HG03135 (cell line): ENCODE measurements around the gene ACO1.
"Not testable (repeated sequence)": the region's sequence is repeated elsewhere in the genome, so short reads cannot be mapped to it uniquely, and the experiment has no call there.

Experiments
- ATAC-seq: cut with Tn5 transposase; IDR thresholded peaks from one replicate; pipeline ENCODE4 v1.9.1; 2021; ENCODE audit warnings: mild to moderate bottlenecking, moderate library complexity; ENCODE audit not compliant: unreplicated experiment

The ACO1 gene

DNA sequence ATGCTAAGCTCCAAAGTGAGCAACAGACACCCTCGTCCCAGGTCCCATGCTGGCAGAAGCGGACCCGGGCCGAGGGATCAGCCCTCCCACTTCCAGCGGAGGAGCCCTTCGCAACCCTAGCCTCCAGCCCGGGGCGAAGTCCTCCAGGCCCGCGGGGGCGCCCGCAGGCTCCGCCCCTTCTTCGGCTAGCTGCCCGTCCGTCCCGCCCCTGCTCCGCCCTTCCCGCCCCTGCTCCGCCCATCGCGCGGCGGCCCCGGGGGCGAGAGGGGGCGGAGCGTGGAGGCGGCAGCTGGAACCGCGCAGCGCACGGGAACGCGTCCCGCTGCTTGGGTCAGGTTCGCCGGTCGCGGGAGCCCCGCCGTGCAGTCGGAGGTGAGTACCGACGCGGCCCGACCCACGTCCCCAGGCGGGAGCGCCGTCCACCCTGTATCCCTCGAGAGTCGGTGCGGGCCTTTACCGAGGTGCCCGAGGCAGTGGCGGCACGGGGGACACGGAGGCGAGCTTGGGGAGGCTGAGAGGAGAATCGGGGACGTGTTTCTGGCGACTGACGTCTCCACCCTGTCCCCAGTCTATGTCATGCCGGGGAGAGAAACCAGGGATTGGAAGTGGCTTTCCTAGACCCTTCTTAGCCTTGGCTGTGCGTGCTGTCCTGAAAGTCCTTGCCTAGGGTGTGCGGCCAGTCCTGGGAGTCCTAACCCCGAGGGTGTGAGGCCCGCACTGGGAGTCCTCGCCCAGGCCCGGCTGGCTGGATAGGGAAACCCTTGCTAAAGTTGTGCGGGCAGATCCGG, at the start of gene ACO1:
ACO1 (plus strand) TSS at position 280 of the 788 bp plus-strand sequence. CDS start 20,864 bp downstream, outside the sequence.
- peak; percentile 97 for ATAC-seq

DNA sequence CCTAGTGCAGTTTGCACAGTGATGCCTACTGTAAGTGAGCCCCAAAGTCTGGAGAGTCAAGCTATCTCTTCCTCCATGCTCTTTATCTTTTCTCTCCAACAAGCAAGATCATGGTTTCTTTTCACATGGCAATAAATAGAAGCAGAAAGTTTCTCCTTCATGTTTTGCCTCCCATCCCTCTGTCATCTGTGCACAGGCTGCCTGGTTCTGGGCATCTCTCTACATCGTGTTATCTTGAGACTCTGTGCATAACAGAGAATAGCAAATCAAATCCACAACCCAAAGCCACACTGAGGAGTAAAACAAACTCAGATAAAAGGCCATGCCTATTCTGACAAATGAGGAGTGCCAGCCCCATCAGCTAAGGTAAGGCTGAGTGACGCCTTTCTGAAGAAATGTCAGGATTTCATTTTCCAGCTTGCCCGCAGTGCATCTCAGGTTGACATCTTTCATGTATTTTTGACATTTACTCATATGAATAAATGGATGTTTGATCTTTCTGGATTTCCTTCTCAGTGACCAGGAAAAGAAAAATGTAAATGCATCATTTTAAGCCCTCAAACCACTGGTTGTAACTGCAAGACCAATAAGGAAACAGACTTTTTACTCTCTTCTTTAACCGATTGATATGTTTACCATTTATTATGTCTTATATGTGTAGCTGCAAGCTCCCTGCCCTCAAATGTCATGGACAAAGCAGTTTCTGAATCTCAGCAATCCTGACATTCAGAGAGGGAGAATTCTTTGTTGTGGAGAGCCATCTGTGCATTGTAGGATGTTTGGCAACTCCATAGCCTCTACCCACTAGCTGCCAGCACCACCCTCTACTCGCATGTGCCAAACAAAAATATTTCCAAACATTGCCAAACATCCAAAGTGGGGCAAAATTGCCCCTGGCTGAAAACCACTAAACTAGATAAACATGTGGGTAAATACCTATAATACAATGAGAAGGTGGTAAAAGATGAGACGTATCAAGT, 49.2 kb upstream of the ACO1 start:
- no peak for ATAC-seq

DNA sequence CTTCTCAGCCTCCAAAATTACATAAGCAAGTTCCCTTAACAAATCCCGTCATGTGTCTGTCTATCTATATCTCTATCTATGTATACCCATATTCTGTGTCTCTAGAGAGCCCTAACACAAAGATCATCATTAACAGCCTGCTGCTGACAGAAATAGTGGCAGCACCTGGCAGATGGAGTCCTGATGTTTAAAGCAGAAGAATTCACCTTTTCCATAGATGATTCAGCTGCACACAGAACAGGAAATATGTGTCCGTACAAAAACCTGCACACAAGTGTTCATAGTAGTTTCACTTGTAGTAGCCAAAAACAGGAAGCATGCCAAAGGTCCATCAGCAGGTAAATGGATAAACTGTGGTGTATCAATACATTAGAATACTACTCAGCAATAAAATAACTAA, 45.0 kb upstream of the ACO1 start:
- peak; percentile 87 for ATAC-seq

DNA sequence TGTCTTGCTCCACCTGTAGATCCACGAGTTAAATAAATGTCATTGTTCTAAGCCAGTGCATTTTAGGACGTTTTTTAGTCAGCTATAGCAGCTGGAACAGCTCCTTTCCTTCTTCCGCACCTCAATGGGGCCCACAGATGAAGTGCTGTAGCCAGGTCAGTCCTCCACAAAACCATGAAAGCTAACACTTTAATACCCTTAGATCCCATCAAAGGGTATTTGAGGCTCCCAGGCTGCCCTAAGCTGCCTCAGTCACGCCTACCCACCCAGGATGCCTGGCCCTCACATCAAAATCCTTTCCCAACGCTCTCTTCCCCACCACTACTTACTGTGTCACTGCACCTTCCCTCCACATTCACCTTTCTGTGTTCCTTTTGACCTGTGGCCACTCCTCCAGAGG, 44.1 kb upstream of the ACO1 start:
- no peak for ATAC-seq

DNA sequence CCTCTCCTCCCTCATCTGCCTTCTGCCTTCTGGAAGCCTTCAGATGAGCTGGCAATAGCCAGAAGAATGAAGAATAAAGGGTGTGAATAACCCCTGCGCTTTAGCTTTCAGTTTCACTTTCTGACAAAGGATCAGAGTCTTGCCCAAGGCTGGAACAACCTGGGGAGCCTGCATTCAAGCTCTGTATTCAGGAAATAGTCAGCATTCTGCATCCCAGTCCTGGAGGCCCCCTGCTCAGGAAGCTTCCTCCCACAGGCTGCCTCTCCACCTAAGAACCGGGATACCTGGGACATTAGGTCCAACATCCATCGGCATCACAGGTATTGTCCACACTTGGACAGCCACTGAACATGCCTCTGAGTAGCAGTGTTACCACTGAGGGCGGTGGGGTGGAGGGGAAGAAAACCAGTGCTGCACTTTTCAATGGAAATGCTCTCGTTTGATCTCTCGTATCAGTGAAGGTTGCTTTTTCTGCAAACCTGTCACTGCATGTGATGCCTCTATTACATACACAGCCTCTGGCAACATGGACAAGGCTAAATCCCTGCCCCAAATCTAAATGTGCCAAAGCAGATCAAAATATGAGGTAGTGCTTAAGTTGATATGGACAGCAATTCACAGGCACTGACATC, 39.8 kb upstream of the ACO1 start:
- peak; percentile 50 for ATAC-seq

DNA sequence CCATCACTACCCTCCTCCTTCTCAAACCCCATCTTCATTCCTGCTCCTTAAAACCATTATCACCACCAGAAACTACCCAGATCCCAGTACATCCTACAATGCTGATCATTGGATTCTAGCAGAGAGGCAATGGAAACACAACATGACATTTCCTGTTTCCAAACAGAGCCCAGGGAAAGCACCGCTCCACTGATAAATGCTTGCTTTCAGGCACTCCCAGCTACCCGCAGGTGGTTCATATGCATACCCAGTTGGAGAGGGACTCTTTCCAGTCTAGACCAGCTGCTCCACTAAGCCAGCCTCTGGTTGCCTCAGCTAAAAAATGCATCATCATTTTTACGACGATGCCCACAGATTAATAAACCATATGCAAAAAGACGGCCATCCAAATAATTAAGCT, 39.2 kb upstream of the ACO1 start:
- no peak for ATAC-seq

- no peak for ATAC-seq
These were observed 36.9 kb upstream of the ACO1 start for GRCh38 chr9:32347571-32347970.

DNA sequence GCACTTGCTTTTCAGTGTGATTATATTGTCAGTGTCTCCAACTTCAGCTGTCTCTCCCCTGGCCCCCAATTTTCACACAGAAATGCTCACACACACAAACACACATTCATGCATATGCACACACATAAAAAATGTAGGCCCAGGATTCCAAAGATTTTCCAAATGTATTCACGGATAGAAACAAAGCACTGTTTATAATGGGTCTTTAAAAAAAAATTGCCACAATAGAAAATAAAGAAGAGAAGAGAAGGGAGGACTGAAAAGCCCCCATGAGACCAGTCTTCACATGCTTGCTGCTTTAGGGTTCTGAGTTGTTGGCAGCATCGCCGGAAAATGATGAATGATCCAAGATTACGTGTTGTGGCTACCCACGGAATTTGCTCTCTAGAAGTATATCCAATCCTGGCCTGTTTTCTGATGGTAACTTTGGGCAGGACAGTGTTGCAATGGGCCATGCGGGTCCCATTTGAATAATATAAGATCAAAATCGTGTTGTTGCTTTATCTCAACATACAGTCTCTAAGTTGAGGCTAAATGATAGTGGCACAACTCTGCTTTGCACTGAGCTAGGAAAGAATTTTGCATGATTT, 36.2 kb upstream of the ACO1 start:
- ATAC-seq = no peak

DNA sequence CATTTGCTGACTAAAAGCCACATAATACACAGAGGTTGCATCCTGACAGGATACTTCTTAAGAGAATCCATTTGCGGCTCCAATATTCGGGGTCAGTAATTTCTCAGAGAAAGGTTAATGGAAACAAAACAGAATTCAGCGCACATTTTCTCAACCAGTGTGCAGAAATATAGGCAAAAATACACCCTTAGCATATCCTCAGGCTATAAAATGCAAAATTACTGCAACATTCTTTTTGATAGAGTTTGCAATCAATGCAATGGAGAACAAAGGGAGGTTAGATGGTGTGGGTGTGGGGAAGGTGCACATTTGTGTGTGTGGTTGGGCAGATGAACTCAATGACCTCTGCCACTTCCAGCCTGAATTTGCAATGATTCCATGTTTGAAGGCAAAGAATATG, 35.4 kb upstream of the ACO1 start:
- no peak for ATAC-seq

DNA sequence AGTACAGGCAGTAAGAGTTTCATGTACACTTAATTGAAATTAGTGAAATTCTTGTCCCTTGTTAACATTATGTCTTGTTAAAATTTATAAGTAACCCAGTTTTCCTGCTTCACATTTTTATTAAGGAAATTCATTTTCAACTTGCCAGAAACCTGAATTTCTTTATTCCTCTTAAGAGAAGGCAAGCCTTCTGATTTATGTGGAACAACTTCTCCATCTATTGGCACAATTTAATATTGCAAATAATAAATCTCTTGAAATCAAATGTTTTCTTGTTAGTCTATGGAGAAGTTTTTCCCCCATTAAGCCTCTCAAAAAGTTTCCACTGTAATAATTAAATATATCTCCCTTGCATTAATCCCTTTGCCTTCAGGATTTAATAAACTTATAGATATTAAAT, 33.8 kb upstream of the ACO1 start:
- no peak for ATAC-seq

- ATAC-seq = no peak
These were observed 32.6 kb upstream of the ACO1 start for GRCh38 chr9:32351845-32352244.

DNA sequence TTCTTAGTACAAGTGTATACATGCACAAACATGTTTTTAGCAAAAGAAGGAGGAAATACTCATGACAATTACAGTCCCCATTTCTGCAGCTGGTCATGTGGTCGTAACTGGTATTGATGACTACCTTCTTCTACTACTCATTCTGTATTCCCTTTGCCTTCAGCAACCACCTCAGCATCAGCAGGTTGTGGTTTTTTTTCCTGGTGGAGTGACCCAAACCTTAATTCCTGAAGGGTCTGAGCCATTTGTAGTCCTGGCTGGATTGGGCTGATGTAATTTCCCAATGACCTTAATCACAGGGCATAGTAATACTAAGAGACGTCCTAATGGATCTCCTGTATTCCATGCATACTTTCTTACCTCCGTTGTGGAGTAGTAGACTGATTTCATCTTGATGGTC, 31.0 kb upstream of the ACO1 start:
- not testable (repeated sequence) for ATAC-seq

DNA sequence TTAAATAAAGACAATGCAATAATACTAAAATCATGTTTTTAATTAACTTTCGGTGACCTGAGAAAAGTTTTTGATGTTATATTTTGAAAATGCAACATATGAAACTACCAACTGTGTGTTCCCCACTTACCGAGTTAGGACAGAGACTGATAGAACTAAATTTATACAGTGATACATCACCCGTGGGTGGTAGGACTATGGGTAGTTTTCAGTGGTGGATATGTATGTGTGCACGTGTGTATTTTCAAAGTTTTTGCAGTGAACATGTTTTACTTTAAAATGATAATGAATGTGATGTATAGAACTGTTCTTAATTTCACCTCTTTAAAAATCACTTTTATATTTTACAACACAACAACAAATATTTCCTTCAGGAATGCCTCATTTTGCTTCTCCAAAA, 25.0 kb upstream of the ACO1 start:
- no peak for ATAC-seq

DNA sequence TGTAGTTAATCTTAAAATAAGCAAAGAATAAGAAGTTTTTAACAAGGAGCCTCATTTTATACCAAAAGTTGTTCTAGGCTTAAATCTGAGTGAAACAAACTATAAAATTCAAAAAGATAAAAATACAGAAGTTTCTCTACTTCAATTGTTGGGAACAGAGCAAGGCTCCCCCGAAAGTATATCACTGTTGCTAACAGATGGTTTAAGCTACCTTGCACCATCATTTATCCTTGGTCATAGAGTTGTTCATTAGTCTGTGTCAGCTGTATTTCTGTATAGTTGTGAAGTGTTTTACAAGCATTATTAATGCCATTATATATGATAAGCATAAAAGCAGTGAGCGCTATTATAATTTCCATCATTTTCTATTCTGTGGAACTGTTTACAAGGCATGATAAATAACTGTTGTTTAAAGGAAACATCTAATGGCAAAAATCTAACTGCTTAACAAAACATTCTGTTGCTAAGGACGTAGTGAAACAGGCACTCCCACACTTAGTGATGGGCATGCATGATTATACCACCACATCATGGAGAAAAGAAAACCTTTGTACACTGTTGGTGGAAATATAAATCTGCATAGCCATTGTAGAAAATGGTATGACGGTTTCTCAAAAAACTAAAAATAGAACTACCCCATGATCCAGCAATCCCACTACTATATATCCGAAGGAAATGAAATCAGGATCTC, 23.3 kb upstream of the ACO1 start:
- ATAC-seq = no peak

- ATAC-seq = no peak
These were observed 13.2 kb upstream of the ACO1 start for GRCh38 chr9:32371279-32371678.

DNA sequence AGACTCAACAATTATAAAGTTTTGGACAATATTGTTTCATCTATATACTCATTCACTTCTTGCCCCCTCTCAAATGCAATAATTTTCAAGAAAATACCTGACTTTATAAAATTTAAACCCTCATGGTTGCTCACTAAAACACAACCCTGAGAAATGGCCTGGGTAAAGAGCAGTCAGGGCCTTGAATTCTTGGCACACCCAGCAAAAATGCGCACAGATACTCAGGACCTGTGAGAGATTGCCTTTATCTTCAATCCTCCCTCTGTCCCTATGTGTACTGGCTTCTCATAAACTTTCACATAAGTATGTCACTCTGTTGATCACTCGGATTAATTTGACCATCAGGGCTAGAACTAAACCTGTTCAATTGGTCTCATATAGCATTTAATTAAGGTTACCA, 12.8 kb upstream of the ACO1 start:
- ATAC-seq = no peak

DNA sequence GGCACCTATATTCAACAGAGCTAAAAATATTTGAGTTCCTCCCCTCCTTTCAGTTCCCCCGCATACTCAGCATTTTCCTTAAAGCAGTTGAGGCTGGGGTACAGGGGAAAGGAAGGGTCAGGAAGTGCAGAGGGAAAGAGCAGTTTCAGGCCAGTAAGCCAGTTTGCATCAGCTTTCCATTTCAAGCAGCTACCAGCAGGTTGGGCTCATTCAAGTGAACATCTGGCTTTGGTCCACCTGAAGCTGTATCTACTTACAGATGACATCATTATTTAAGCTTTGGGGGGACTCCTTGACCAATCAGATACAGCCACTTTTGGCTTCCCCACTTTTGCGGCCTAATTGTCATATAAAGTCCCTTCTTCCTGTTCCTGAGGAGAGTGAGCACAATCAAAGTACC, 8.2 kb upstream of the ACO1 start:
- ATAC-seq = no peak

GRCh38 chr9:32378496-32378895, 5.9 kb upstream of the ACO1 start:
- ATAC-seq = peak; percentile 81

- peak; percentile 77 for ATAC-seq
These were observed 5.3 kb upstream of the ACO1 start for GRCh38 chr9:32378993-32379729.

- ATAC-seq = no peak
These were observed 3.5 kb upstream of the ACO1 start for GRCh38 chr9:32380944-32381343.
